ENCODE data around the gene RNF38.

DNA sequence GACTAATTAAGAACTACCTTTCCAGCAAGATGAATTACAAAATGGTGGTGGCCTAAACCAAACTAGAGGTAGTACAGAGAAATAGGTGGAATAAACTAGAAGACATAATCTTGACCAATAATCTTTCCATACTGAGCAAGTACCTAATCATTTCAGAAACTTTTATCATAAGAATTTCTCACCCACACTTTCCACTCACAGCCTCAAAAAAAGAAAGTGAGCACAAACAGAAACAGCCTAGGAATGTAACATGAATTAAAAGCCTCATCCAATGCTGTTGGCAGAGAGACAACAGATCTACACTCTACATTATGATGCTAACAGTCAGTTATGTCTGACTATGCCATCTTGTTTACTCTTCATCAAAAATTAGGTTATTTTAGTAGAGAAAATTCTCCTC lies 1.3 kb downstream of the RNF38 start:
- TF ChIP-seq, protein P1, sequence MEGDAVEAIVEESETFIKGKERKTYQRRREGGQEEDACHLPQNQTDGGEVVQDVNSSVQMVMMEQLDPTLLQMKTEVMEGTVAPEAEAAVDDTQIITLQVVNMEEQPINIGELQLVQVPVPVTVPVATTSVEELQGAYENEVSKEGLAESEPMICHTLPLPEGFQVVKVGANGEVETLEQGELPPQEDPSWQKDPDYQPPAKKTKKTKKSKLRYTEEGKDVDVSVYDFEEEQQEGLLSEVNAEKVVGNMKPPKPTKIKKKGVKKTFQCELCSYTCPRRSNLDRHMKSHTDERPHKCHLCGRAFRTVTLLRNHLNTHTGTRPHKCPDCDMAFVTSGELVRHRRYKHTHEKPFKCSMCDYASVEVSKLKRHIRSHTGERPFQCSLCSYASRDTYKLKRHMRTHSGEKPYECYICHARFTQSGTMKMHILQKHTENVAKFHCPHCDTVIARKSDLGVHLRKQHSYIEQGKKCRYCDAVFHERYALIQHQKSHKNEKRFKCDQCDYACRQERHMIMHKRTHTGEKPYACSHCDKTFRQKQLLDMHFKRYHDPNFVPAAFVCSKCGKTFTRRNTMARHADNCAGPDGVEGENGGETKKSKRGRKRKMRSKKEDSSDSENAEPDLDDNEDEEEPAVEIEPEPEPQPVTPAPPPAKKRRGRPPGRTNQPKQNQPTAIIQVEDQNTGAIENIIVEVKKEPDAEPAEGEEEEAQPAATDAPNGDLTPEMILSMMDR (tag by site-specific recombination; IDR thresholded peaks at IDR 0.05) = no peak
- TF ChIP-seq, protein P2, sequence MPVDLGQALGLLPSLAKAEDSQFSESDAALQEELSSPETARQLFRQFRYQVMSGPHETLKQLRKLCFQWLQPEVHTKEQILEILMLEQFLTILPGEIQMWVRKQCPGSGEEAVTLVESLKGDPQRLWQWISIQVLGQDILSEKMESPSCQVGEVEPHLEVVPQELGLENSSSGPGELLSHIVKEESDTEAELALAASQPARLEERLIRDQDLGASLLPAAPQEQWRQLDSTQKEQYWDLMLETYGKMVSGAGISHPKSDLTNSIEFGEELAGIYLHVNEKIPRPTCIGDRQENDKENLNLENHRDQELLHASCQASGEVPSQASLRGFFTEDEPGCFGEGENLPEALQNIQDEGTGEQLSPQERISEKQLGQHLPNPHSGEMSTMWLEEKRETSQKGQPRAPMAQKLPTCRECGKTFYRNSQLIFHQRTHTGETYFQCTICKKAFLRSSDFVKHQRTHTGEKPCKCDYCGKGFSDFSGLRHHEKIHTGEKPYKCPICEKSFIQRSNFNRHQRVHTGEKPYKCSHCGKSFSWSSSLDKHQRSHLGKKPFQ (tag by site-specific recombination; IDR thresholded peaks at IDR 0.05) = no peak
- TF ChIP-seq, protein P3, sequence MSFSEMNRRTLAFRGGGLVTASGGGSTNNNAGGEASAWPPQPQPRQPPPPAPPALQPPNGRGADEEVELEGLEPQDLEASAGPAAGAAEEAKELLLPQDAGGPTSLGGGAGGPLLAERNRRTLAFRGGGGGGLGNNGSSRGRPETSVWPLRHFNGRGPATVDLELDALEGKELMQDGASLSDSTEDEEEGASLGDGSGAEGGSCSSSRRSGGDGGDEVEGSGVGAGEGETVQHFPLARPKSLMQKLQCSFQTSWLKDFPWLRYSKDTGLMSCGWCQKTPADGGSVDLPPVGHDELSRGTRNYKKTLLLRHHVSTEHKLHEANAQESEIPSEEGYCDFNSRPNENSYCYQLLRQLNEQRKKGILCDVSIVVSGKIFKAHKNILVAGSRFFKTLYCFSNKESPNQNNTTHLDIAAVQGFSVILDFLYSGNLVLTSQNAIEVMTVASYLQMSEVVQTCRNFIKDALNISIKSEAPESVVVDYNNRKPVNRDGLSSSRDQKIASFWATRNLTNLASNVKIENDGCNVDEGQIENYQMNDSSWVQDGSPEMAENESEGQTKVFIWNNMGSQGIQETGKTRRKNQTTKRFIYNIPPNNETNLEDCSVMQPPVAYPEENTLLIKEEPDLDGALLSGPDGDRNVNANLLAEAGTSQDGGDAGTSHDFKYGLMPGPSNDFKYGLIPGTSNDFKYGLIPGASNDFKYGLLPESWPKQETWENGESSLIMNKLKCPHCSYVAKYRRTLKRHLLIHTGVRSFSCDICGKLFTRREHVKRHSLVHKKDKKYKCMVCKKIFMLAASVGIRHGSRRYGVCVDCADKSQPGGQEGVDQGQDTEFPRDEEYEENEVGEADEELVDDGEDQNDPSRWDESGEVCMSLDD (tag by site-specific recombination; IDR thresholded peaks at IDR 0.05) = no peak
- no peak for TF ChIP-seq BCL11B (tag by site-specific recombination; IDR thresholded peaks at IDR 0.05; ENCODE audit: low read depth)

Data from HEK293 (cell line).